GM18873 (cell line): ENCODE measurements around the gene NTM.

Source experiments
- ATAC-seq: cut with Tn5 transposase; IDR thresholded peaks from one replicate; pipeline ENCODE4 v1.9.1; 2021; ENCODE audit warnings: mild to moderate bottlenecking, moderate library complexity, moderate number of reproducible peaks; ENCODE audit not compliant: unreplicated experiment, low FRiP score

The NTM gene

GRCh38 chr11:132245403-132246385 lies 875.3 kb downstream of the NTM start:
- ATAC-seq: no peak

GRCh38 chr11:132248580-132248979 lies 878.2 kb downstream of the NTM start:
- no peak for ATAC-seq

- no peak for ATAC-seq
Observed at GRCh38 chr11:132249256-132249655, 878.8 kb downstream of the NTM start.

GRCh38 chr11:132251061-132251460 lies 880.6 kb downstream of the NTM start:
- ATAC-seq: no peak

GRCh38 chr11:132253469-132254264 lies 883.3 kb downstream of the NTM start:
- ATAC-seq: no peak

GRCh38 chr11:132254906-132255305 lies 884.5 kb downstream of the NTM start:
- no peak for ATAC-seq

GRCh38 chr11:132256528-132257279 lies 886.3 kb downstream of the NTM start:
- ATAC-seq: no peak

GRCh38 chr11:132257871-132258270 lies 887.5 kb downstream of the NTM start:
- ATAC-seq: no peak

GRCh38 chr11:132258875-132259274 lies 888.5 kb downstream of the NTM start:
- ATAC-seq: no peak

GRCh38 chr11:132260636-132261035 lies 890.2 kb downstream of the NTM start:
- no peak for ATAC-seq

- ATAC-seq: no peak
Observed at GRCh38 chr11:132263241-132263640, 892.8 kb downstream of the NTM start.

GRCh38 chr11:132263875-132264274 lies 893.5 kb downstream of the NTM start:
- no peak for ATAC-seq

GRCh38 chr11:132264616-132265015 lies 894.2 kb downstream of the NTM start:
- ATAC-seq: no peak

- ATAC-seq: no peak
Observed at GRCh38 chr11:132278801-132279574, 908.6 kb downstream of the NTM start.

- ATAC-seq: no peak
Observed at GRCh38 chr11:132284048-132284447, 913.6 kb downstream of the NTM start.

- ATAC-seq: no peak
Observed at GRCh38 chr11:132284611-132285010, 914.2 kb downstream of the NTM start.

GRCh38 chr11:132285631-132286030 lies 915.2 kb downstream of the NTM start:
- ATAC-seq: no peak

- ATAC-seq: no peak
Observed at GRCh38 chr11:132286106-132286505, 915.7 kb downstream of the NTM start.

- ATAC-seq: no peak
Observed at GRCh38 chr11:132288036-132288435, 917.6 kb downstream of the NTM start.
